Measurements from ENCODE around the gene ENG.
"Not testable (repeated sequence)": the region's sequence is repeated elsewhere in the genome, so short reads cannot be mapped to it uniquely, and the experiment has no call there.

Gene ENG

DNA sequence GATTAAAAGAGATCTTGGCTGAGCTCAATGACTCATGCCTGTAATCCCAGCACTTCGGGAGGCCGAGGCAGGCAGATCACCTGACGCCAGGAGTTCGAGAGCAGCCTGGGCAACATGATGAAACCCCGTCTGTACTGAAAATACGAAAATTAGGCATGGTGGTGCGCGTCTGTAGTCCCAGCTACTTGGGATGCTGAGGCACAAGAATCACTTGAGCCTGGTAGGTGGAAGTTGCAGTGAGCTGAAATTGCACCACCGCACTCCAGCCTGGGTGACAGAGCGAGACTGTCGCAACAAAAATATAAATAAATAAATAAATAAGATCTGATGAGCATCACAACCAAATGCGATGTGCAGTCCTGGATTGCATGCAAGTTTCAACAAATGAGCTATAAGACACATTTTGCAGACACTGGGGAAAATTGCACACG is 8.7 kb upstream of the ENG start:
- DNase-seq (ENCODE audit: low spot score) = no peak

DNA sequence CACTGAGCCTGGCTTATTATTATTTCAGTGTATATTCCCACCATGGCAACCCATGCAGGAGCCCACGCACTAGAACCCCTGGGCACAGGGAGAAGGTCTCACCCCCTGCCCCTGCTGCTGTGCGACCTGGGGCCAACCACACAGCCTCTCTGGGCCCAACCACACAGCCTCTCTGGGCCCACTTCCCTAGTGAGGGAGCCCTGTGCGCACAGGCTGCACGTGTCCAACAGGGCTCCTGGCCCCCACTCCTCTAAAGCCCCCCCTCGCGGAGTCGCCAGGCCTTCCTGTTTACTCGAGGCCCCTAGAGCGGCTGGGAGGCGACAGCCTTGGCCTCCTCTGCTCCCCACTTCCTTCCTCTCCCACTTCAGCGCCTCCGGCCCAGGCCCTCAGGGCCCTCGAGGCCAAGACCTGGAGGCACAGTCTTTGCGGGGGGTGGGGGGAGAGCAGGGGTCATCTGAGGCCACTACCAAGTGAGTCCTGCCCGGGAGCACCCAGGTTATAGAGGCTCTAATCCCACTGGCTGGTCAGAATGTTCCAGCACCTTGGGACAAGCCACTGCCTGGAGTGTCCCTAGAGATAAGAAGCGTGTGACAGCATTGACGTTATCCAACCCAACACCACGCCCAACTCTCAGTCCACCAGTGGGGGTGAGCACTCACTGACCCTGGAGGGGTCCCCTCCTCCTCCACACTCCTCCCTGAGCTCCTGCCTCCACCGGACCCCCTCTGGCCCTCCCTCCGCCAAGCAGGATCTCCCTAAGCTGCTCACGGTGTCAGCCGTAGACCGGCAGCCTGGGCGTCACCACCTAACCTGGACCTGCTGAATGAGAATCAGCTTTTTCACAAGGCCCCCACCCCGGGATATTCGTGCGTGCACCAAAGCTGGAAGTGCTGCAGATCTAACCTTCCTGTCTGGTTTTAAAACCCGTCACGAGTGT is 7.9 kb upstream of the ENG start:
- DNase-seq (ENCODE audit: low spot score) = no peak

DNA sequence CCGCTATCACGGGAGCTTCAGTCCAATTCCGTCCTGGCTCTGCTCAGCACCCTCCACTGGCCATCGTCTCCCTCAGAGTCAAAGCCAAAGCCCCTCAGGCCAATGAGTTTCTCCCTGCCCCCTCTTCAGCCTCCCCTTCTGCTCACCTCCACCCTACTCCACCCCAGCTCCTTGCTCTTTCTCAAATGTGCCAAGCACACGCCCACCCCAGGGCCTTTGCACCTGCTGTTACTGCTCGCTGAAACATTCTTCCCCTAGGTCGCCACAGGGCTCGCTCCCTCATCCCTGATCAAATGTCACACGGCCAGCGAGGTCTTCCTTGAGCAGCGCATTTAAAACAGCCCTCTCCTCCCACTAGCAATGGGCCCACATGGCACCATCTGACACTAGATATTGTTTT is 6.3 kb upstream of the ENG start:
- DNase-seq (ENCODE audit: low spot score) = no peak

DNA sequence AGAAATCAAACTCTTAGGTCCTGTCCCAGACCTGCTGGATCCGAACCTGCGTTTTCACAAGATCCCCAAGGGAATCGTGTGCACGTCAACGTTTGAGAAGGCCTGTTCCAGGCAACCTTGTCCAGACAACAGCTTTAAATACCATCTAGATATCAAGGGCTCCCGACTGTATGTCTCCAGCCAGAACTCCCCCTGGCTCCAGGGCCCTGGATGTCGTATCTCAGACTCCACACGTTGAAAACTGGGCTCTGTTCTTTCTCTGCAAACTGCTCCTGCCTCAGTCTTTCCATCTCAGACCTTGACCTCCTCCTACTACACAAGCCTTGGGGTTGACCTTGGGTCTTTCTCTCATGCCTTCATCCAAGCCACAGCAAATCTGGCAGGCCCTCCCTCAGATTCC is 5.8 kb upstream of the ENG start:
- no peak for DNase-seq (ENCODE audit: low spot score)

DNA sequence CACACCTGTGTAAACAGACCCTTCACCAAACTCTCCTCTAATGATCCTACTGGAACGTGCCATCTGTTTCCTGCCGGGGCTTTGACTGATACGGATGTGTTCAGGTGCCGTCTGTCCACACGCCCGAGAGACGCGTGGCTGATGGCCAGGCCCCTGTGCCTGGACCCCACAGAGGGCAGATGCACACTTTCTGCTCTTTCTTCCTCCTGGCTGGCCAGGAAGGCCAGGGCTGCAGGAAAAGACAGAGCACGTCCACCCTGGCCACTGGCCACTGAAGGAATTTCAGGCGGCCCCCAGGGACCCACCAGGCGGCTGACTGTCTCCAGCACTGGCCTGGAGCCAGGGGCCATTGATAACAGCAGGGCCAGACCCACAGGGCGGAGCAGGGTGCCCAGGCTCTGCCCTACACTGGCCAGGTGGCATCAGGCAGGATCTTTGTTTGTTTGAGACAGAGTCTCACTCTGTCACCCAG is 3.6 kb upstream of the ENG start:
- DNase-seq (ENCODE audit: low spot score) = no peak

DNA sequence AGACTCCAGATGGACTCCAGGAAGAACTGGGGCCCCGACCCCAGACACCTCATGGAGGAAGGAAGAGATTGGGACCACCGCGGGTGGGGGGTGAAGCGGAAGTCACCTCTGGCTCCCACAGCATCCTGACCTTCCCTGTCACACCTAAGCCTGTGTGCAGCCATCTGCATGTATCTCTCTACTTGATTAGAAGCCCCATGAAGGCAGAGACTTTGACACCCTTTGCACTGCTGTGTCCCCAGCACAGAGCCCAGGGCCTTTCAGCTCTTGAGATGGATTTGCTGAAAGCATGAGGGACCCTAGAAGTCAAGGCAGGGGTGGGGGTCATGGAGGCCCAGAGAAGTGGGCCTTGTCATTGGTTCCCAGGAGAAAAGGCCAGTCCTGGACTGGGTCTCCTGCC is 2.8 kb upstream of the ENG start:
- DNase-seq (ENCODE audit: low spot score) = no peak

DNA sequence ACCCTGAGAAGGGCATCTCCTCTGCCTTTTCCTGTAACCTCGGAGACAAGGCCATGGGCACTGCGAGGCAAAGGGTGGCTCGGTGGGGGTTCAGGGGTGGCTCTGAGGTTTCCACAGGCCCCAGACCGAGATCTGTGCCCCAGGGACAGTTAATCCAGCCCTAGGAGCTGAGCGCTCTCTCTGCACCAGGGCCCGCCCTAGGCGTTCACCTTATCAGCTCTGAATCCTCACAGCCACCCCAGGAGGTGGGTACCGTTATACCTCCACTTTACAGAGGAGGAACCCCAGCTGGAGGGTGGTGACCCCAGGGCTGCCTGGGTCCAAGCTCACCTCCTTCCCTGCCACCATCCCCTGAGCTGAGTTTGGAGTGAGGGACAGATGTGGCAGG is 2.3 kb upstream of the ENG start:
- no peak for DNase-seq (ENCODE audit: low spot score)

DNA sequence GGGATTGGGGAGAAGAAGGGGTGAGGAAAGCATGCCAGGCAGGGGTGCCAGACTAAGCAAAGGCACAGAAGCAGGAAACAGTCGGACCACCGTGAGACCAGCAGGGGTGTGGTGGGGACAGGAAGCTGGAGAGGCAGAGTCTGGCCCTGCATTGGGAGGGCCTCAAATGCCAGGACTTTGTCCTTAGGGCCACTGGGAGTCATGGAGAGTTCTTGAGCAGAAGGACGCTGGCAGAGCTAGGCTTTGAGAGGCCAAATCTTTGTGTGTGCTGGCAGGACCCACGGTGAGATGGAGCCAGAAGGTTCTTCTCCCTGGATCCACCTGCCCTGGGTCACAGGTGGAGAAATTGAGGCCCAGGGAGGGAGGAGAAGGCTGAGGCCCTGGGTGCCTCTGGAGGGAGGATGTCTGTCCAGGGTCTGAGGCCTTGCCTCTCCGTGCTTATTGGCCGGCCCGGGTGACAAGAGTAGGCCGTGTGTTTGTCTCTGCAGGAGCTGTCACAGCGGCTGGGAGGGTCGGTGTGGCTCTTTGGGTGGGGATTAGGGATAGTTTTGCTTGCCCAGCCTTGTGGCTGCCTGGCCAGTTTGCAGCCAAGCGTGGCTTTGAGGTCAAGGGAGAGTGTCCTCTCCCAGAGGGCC is 1.8 kb upstream of the ENG start:
- DNase-seq (ENCODE audit: low spot score) = no peak

DNA sequence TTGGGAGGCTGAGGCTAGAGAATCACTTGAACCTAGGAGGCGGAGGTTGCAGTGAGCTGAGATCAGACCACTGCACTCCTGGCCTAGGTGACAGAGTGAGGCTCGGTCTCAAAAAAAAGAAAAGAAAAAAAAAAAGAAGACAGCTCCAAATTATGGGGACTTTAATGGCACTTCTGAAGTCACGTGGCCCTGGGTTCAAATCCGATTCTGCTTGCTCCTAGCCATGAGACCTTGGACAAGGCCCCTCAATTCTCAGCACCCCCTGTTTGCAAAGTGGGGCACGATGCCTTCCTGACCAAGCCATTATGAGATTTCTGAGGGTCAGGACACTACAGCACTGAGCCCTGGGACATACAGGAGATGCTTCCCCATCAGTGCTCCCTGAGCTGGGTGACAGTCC is 1.1 kb upstream of the ENG start:
- DNase-seq (ENCODE audit: low spot score) = no peak

DNA sequence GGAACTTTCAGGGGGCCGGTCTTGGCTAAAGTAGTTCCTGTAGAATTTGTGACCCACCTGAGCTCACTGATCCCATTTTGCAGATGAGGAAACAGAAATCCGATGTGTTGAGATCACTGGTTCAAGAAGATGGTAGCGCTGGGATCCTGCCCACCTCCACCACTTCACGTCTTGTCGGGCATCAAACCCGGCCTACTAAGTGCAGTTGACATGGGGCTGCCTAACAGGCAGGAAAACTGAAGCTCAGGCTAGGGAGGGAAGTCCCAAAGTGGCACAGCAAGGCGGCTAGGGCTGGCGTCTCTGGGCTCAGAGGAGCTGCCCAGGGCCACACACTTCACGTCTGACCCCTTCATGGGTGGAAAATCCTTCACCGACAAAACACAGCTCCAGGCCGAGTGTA is 502 bp upstream of the ENG start:
- DNase-seq (ENCODE audit: low spot score) = no peak

DNA sequence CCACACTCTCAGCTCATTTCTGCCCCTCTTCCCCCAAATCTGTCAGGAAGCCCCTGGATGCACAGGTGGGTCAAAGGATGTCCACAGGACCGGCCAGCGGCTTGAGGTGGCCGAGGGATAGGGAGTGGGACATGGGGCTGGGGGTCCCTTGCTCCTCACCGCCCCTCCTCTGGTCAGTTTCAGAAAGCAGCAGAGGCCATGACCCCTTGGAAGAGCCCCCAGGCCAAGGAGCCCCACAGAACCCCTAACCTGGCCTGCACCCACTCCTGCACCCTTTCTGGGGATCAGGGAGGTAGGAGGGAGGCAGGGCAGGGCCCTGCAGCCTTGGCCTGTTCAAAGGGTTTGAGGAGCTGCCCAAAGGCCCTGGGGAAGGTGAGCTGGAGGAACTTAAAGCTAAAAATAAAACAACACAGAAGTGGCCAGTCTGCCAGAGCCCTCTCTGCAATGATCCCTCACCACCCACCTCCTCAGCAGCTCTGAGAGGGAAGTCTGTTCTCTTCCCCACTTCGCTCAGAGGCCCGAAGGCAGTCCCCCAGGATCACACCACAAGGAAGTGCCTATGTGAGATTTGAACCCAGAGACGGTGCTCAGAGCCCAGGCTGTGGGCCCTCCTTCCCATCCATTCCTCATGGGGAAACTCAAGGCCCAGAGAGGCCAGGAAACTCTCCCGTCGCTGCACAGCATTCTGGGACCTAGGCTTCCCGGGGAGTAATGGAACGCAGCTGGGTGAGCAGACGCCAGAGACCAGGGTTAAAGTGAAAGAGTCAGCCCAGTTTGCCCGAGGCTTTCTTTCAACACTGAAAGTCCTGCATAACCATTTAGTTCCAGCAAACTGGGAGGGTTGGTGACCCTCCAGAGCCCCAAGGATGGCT is 910 bp downstream of the ENG start:
- peak; percentile 51 for DNase-seq (ENCODE audit: low spot score)

DNA sequence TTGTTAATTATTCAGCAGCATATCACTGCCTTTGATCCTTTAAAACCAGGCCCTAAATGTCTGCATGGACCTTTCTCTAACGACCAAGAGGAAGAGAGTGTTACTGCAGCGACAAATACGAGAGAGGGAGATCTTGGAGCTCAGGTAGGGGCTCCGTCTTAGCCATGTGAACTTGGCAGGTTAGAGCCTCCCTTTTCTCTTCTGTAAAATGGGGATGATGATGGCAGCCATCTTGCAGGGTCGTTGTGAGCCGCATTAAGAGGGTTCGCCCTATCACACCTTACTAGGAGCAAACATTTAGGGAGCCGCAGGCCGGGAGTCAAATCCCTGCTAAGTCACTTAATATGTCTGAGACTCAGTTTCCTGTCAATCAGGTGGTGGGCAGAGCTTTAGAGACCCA is 1.6 kb downstream of the ENG start:
- no peak for DNase-seq (ENCODE audit: low spot score)

DNA sequence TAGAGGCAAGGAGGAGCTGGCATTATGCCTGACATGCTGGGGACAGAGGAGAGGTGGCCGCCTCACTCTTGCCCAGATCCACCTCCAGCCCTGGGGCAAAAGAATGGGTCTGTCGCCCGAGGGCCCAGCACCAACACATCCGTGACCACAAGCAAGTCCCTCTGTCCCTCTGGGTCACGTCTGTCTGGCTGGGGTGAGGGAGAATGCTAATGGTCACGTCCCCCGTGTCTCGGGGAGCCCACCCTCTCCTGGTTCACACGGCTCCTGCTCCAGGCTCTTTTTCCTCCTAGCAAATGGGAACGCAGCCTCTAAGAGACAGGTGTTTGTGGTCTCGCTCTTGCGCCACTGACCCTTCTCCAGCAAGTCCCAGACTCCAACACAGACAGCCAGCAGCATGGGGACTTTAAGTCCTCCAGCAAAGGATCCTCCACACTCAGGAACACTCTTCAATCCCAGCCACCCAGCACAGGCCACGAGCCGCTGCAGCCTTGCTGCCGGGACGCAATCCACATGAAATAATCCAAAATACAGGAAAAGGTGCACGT is 4.1 kb downstream of the ENG start:
- no peak for DNase-seq (ENCODE audit: low spot score)

DNA sequence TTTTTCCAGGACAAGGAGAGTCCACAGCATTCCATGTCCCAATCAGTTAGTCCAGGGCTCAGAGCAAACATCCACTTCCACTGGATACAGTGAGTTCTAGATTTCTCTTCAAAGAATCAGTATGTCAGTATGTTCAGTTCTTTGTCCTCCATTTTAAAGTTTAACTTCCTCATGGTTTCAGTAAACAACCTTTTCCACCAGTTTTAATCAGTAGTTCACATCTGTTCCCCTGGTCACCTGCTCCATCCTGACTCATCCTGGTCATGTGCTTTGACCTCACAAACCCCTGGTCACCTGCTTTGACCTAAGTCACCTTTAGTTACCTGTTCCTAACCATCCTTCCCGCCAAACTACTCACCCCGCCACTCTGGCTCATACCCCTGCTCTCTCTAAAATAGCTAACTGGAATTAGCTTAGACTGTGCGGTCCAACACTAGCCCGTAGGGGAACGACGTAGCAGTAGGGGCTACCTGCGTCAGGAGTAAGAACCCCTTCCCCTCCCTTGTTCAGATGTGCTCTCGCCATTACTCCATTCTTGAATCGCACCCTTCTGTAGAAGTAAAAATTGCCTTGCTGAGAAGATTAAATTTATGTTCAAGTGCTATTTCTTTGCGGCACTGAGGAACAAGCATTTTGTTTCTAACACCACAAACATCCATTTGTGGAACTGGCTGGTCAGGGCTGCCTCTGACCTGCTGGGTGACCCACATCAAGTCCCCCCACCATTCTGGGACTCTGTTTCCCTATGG is 5.5 kb downstream of the ENG start:
- no peak for DNase-seq (ENCODE audit: low spot score)

DNA sequence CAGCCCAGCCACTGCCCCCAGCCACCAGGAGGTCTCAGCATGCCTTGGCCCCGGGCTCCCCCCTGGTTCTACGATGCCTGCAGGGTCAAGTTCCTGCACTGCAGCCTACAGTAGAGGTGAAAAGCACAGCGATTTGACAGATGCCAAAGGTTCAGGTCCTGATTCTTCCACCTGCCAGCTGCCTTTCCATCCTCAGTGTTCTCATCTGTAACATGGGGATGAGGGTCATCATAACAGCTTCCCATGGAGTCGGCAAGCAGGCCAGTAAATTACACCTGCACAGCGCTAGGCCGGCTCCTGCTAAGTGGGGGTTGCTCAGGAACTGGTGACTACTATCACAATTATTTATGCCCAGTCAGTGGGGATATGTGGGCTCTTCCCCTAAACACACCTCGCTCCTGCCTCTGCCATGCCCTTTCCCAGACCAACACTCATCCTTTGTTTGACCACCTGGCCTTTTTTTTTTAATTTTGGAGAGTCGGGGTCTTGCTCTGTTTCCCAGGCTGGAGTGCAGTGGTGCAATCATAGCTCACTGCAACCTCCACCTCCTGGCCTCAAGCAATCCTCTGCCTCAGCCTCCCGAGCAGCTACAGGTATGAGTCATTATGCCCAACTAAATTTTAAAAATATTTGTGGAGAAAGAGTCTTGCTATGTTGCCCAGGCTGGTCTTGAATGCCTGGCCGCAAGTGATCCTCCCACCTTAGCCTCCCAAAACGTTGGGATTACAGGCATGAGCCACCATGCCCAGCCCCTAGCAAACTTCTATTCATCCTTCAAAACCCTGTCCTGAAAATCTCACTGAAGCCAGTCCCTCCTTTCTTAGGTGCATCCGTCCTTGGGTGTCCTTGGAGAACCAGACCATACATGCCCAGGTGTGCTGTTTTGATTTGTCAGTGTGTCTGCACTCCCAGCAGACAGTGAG is 6.4 kb downstream of the ENG start:
- no peak for DNase-seq (ENCODE audit: low spot score)

DNA sequence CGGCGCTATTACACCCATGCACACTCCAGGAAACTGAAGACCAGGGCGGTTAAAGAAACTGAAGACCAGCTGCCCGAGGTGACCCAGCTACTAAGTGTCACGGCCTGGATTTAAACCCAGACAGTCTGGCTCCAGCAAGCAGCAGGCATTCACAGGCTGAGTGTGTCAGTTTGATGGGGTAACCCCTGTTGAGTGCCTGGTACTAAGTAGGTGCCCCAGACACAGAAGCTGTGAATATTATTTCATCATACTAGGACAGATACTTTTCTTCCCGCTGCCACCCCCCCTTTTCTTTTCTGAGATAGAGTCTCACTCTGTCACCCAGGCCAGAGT is 7.3 kb downstream of the ENG start:
- DNase-seq (ENCODE audit: low spot score) = no peak

DNA sequence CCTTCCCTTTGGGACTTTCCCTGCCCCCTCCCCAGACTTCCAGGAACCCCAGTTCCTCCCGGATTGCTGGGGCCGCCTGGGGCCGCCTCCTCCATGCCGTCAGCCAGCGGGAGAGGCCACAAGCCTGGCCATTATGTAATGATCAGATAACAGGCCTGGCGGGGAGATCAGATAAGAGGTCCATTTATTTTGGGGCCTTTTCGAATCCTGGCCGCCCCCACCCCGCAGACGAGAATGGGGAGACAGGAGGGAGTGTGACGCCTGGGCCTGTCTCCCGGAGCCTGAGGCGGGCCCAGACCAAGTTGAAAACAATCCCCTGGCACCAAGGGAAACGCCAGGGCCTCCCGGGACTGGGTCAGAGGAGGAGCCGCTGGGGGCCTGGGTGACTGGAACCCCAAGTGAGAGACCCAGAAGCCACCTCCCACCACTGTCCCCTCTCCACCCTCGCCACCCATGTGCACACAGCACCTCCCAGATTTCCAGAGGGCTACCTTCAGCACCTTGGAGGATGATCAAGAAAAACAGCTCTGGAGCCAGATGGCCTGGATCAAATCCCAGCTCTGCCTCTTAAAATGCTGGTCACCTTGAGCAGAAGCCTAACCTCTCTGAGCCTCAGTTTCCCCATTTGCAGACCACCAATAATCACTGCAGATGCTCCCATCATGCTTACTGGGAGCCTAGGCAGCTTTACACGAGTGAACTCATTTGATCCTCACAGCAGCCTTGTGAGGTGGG is 7.8 kb downstream of the ENG start:
- no peak for DNase-seq (ENCODE audit: low spot score)

DNA sequence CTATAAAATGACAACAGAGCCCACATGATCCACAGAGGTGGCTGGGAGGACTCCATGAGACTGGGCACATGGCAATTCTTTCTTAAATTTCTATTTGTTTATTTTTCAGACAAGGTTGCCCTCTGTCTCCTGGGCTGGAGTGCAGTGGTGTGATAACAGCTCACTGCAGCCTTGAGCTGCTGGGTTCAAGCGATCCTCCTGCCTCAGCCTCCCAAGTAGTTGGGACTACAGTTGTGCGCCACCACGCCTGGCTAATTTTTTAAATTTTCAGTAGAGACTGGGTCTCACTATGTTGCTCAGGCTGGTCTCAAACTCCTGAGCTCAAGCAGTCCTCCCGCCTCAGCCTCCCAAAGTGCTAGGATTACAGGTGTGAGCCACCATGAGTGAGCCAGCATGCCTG is 8.8 kb downstream of the ENG start:
- DNase-seq (ENCODE audit: low spot score) = not testable (repeated sequence)

DNA sequence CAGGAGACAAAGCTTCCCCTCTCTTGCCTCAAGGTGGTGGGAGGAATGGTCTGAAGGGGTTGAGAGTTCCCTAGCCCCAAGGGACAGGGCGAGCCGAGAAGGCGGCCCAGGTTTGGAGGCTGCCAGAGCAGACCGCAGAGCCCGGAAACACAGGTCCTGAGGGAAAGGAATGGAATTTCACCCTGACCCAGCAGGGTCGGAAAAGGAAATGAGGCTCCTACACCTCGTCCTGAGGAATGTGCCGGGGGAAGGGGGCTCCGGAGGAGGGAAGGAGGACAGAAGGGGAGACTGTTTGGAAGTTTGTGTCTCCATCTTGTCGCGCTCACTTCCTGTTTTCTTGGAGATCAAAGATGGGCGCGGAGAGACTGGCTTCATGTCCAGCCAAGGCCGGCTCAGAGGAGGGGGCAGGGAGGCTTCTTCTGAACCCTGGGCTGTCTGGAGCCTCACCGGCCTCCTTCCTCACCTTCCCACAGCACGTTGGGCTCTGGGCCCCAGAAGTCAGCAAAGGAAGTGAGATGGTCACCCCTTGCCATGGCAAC is 9.6 kb downstream of the ENG start:
- no peak for DNase-seq (ENCODE audit: low spot score)
